ENCODE measurements around the gene CLEC20A.
"Not testable (repeated sequence)": the region's sequence is repeated elsewhere in the genome, so short reads cannot be mapped to it uniquely, and the experiment has no call there.

CLEC20A gene

DNA sequence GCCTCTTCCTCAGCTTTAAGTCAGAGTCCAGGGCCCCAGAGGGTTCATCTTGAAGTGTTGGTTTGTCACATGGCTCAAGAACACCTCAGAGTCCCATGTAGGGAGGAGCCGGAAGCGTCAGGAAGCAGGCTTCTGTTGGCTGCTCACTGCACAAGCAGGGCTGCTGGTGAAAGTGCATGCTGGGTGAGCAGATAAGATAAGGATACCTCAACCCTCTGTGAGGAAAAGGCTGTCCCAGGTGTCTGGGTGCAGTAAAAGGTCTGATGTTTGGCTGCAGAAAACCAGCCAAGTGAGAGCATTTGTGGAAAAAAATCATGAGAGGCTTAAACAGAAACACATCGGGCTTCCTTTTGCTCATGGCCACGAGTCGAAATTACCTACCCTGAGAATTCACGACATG is 9.9 kb upstream of the CLEC20A start:
- Histone ChIP-seq H3K27ac (no peak overlapping the region), H3K9ac (ENCODE audit: insufficient read length) (no peak overlapping the region), H3K4me3 (no peak overlapping the region), H3K9me3 (ENCODE audit: low read depth, low read length) (no peaks in the 10 kb centered on the region), H3K36me3 (ENCODE audit: insufficient read depth, low read length) (no peaks in the 10 kb centered on the region)
- no peak for DNase-seq (ENCODE audit: low read depth, low spot score)
- TF ChIP-seq POLR2AphosphoS5 (IDR thresholded peaks at IDR 0.05; ENCODE audit: borderline replicate concordance, low read depth, low read length) (no peak), FOXP2 (optimal IDR thresholded peaks at IDR 0.05; ENCODE audit: control extremely low read depth, extremely low read length, insufficient read depth) (no peak), EZH2 (IDR thresholded peaks at IDR 0.05) (no peak)

DNA sequence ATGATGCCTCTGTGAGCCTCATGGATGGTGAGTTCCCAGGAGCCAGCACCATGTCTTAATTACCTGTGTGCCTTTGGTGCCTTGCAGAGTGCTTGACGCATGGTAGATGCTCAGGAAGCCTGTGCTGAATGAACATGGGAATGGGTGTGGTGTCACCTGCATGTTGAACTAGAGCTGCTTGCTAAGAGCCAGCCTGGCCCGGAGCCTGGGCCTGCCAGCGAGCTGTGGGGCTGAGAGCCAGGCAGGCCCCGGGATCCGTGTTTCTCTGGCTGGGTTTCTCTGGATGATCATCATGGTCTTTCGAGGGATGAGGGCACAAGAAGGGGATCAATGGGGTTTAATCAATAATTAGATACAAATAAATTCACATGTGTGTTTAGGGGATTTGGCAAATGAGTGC is 9.4 kb upstream of the CLEC20A start:
- no peak overlapping the region for H3K27ac ChIP-seq
- H3K36me3 ChIP-seq (ENCODE audit: insufficient read depth, low read length) = no peaks in the 10 kb centered on the region
- H3K4me3 ChIP-seq = no peak overlapping the region
- TF ChIP-seq EZH2 (IDR thresholded peaks at IDR 0.05) (no peak), FOXP2 (optimal IDR thresholded peaks at IDR 0.05; ENCODE audit: control extremely low read depth, extremely low read length, insufficient read depth) (no peak), POLR2AphosphoS5 (IDR thresholded peaks at IDR 0.05; ENCODE audit: borderline replicate concordance, low read depth, low read length) (no peak)
- no peak overlapping the region for H3K9ac ChIP-seq (ENCODE audit: insufficient read length)
- no peaks in the 10 kb centered on the region for H3K9me3 ChIP-seq (ENCODE audit: low read depth, low read length)
- no peak for DNase-seq (ENCODE audit: low read depth, low spot score)

DNA sequence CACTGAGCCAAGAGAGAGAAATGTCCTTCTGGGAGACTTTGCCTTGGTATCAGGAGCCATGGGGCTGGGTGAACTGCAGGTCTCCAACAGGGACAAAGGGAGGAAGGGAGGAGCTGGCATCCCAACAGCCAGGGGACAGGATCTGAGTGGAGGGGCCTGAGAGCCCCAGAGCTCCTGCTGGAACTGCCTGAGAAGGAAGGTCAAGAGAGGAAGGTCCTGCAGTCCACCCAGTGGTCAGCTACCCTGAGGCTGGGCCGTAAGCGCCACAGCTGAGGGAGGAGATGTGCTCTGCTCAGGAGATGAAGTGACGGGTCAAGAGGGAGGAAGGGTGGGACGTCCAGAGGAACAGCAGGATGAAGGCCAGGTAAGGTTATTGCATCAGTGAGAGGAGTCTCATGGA is 7.5 kb upstream of the CLEC20A start:
- Histone ChIP-seq H3K9ac (ENCODE audit: insufficient read length) (no peak overlapping the region), H3K9me3 (ENCODE audit: low read depth, low read length) (no peaks in the 10 kb centered on the region), H3K4me3 (no peak overlapping the region), H3K27ac (no peak overlapping the region), H3K36me3 (ENCODE audit: insufficient read depth, low read length) (no peaks in the 10 kb centered on the region)
- TF ChIP-seq FOXP2 (optimal IDR thresholded peaks at IDR 0.05; ENCODE audit: control extremely low read depth, extremely low read length, insufficient read depth) (no peak), EZH2 (IDR thresholded peaks at IDR 0.05) (no peak), POLR2AphosphoS5 (IDR thresholded peaks at IDR 0.05; ENCODE audit: borderline replicate concordance, low read depth, low read length) (no peak)
- no peak for DNase-seq (ENCODE audit: low read depth, low spot score)

DNA sequence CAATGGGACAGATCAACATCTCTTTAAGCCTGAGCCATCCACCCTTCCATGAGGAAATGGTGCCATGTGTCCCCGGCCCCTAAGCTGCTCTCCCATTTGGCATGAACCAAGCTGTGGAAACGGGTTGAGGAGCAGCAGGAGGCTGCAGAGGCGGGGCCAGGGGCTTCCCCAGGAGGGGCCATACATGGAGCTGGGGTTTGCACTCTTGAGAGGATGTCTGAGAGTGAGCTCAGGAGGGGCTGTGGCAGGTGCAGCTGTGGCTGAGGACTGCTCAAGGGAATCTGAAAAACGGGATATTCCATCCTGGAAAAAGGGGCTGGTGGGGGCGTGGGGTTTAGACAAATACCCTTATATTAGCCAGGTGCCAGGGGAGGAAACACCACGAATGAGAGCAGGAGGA is 7.1 kb upstream of the CLEC20A start:
- TF ChIP-seq POLR2AphosphoS5 (IDR thresholded peaks at IDR 0.05; ENCODE audit: borderline replicate concordance, low read depth, low read length) (no peak), EZH2 (IDR thresholded peaks at IDR 0.05) (no peak), FOXP2 (optimal IDR thresholded peaks at IDR 0.05; ENCODE audit: control extremely low read depth, extremely low read length, insufficient read depth) (no peak)
- Histone ChIP-seq H3K9ac (ENCODE audit: insufficient read length) (no peak overlapping the region), H3K4me3 (no peak overlapping the region), H3K36me3 (ENCODE audit: insufficient read depth, low read length) (no peaks in the 10 kb centered on the region), H3K27ac (no peak overlapping the region), H3K9me3 (ENCODE audit: low read depth, low read length) (no peaks in the 10 kb centered on the region)
- DNase-seq (ENCODE audit: low read depth, low spot score) = no peak

DNA sequence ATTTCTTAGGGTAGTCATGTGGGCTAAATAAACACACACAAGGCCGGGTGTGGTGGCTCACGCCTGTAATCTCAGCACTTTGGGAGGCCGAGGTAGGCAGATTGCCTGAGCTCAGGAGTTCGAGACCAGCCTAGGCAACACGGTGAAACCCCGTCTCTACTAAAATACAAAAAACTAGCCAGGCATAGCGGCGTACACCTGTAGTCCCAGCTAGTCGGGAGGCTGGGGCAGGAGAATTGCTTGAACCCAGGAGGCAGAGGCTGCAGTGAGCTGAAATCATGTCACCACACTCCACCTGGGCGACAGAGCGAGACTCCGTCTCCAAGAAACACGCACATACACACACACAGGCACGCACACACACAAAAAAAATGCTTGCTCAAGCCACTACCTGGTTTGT is 6.6 kb upstream of the CLEC20A start:
- H3K27ac ChIP-seq; H3K36me3 ChIP-seq (ENCODE audit: insufficient read depth, low read length); H3K9ac ChIP-seq (ENCODE audit: insufficient read length): not testable (repeated sequence)

DNA sequence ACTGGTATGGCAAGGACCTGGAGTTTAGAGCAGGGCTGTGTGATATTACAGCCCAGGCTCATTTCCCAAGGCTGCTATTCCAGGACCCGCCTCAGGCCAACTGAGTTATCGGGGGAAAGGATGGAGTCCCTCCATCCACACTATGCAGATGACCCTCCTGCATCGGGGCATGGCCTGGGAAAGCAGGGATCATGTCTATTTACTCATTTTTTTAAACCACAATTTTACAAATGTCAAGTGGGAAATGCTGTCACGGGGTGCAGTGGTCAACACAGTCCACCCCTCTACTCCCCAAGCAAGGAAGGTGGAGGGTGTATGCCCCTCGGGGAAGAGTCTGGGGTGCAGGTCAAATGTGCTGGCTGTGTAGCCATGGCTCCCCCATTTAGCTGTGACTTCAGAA is 6.1 kb upstream of the CLEC20A start:
- no peaks in the 10 kb centered on the region for H3K9me3 ChIP-seq (ENCODE audit: low read depth, low read length)
- H3K27ac ChIP-seq = no peak overlapping the region
- no peak for TF ChIP-seq POLR2AphosphoS5 (IDR thresholded peaks at IDR 0.05; ENCODE audit: borderline replicate concordance, low read depth, low read length)
- no peak for TF ChIP-seq FOXP2 (optimal IDR thresholded peaks at IDR 0.05; ENCODE audit: control extremely low read depth, extremely low read length, insufficient read depth)
- no peak for TF ChIP-seq EZH2 (IDR thresholded peaks at IDR 0.05)
- no peak for DNase-seq (ENCODE audit: low read depth, low spot score)
- H3K4me3 ChIP-seq = no peak overlapping the region
- no peaks in the 10 kb centered on the region for H3K36me3 ChIP-seq (ENCODE audit: insufficient read depth, low read length)
- H3K9ac ChIP-seq (ENCODE audit: insufficient read length) = no peak overlapping the region

More for the DNA sequence above, 6.6 kb upstream of the CLEC20A start:
- not testable (repeated sequence) for H3K4me3 ChIP-seq; H3K9me3 ChIP-seq (ENCODE audit: low read depth, low read length); DNase-seq (ENCODE audit: low read depth, low spot score)

DNA sequence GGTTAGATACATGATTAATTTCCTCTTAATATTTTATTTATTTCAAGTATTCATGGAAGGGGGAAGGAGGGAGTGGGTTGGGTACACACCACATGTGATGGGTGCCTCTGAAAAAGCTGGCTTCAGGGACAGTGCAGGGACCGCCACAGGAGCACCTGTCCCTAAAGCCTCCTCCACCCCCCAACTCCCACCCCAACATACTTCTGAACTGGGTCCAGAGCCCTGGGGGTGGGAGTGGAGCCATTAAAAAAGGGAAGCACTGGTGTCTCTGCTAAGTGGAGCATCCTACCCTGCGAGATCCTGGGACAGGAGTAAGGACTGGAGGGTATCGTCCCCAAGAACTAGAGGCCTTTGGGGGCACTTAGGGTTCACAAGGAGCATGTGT is 5.6 kb upstream of the CLEC20A start:
- H3K36me3 ChIP-seq (ENCODE audit: insufficient read depth, low read length) = no peaks in the 10 kb centered on the region
- no peaks in the 10 kb centered on the region for H3K9me3 ChIP-seq (ENCODE audit: low read depth, low read length)
- DNase-seq (ENCODE audit: low read depth, low spot score) = no peak
- no peak overlapping the region for H3K9ac ChIP-seq (ENCODE audit: insufficient read length)
- TF ChIP-seq POLR2AphosphoS5 (IDR thresholded peaks at IDR 0.05; ENCODE audit: borderline replicate concordance, low read depth, low read length) (no peak), FOXP2 (optimal IDR thresholded peaks at IDR 0.05; ENCODE audit: control extremely low read depth, extremely low read length, insufficient read depth) (no peak), EZH2 (IDR thresholded peaks at IDR 0.05) (no peak)
- no peak overlapping the region for H3K4me3 ChIP-seq
- H3K27ac ChIP-seq = no peak overlapping the region

DNA sequence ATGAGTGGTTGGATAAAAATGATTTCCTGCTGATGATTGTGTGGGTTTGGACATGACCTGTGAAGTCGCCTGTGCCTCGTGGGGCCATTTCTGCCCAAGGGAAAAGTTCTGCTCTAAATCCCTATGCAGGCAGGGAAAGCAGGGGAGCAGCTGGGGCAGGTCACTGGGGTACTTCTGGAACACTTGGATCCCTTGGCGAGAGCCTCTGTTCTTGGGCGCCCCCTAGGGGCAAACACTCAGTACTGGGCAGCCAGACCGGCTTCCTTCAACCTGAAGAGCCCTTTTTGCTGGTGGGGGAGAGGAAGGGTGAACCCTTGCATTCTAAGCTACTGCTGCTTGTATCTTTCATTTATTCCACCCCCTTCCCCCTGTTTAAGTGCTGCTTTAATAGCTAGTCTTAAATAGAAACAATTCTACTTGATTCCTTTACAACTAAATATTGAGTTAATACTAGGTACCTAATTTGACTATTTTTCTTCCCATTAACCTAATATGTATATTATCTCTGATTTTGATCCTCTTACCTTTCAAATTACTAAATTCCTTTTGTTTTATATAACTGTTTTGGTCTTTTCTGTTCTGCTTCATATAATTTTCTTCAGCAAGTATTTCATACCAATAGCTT is 5.1 kb upstream of the CLEC20A start:
- no peak overlapping the region for H3K4me3 ChIP-seq
- peak; percentile 26 for DNase-seq (ENCODE audit: low read depth, low spot score)
- H3K27ac ChIP-seq = no peak overlapping the region
- no peak overlapping the region for H3K9ac ChIP-seq (ENCODE audit: insufficient read length)
- no peaks in the 10 kb centered on the region for H3K36me3 ChIP-seq (ENCODE audit: insufficient read depth, low read length)
- no peaks in the 10 kb centered on the region for H3K9me3 ChIP-seq (ENCODE audit: low read depth, low read length)
- TF ChIP-seq EZH2 (IDR thresholded peaks at IDR 0.05) (no peak), FOXP2 (optimal IDR thresholded peaks at IDR 0.05; ENCODE audit: control extremely low read depth, extremely low read length, insufficient read depth) (peak; percentile 31), POLR2AphosphoS5 (IDR thresholded peaks at IDR 0.05; ENCODE audit: borderline replicate concordance, low read depth, low read length) (no peak)

DNA sequence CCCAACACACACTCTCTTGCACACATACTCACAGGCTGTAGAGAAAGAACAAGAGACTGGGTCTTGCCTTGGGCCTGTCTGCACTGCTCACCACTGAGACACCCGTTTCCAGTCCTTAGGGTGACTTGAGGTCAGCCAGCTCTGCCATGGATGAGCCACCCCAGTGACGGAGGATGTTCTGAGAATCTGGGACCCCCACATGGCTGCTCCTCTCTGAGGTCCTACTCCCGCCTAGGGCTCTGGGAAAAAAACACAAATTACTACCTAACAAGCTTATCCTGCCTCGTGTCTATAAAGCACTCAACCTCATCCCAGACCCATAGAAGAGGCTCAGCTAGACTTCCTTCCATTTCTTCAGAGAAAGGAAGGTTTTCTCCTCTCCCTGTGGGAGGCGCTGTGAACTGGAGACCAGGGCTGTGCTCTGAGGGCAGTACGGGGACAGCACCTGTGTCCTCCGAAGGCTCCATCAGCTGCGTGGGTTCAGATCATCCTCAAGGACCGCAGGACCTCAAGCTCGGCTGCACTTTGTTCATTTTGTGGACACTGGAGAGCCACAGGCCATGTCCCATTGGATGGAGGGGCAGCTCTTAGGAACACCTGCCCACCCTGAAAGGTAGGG is 4.3 kb upstream of the CLEC20A start:
- Histone ChIP-seq H3K9ac (ENCODE audit: insufficient read length) (no peak overlapping the region), H3K27ac (no peak overlapping the region), H3K4me3 (no peak overlapping the region), H3K36me3 (ENCODE audit: insufficient read depth, low read length) (no peaks in the 10 kb centered on the region), H3K9me3 (ENCODE audit: low read depth, low read length) (no peaks in the 10 kb centered on the region)
- TF ChIP-seq FOXP2 (optimal IDR thresholded peaks at IDR 0.05; ENCODE audit: control extremely low read depth, extremely low read length, insufficient read depth) = no peak
- no peak for TF ChIP-seq EZH2 (IDR thresholded peaks at IDR 0.05)
- no peak for TF ChIP-seq POLR2AphosphoS5 (IDR thresholded peaks at IDR 0.05; ENCODE audit: borderline replicate concordance, low read depth, low read length)
- DNase-seq (ENCODE audit: low read depth, low spot score) = no peak

All from SK-N-MC (cell line).